H1 (cell line): ENCODE measurements around the gene ZNF532. TPM values are rescaled to one million over a fixed set of nuclear protein-coding genes. Genes with fewer than 3 reads are reported as not detected.

Source experiments
- CTCF ChIA-PET: fragments of 300-600 bp; sonication (Branson Sonifier 250); formaldehyde crosslinking; loops from one replicate; lab custom pipeline; 2021; ENCODE audit not compliant: partially characterized antibody; lab: Charles Lee
- POLR2A ChIA-PET: fragments of 300-600 bp; sonication (Branson Sonifier 250); formaldehyde crosslinking; loops from one replicate; lab custom pipeline; 2021; ENCODE audit warnings: inconsistent platforms; ENCODE audit not compliant: partially characterized antibody; lab: Charles Lee
- DNase-seq, 2 experiments: peaks; one replicate each; pipeline versions ENCODE4 v3.0.0 to v3.0.0-alpha.2; 2010 to 2022; ENCODE audit warnings: low spot score in 2 of 2, low read depth in 1 of 2, mixed read lengths in 1 of 2
- FAIRE-seq: peaks from 2 replicates; lab custom pipeline; 2011; peaks lifted over from hg19 to GRCh38; lab: Jason Lieb, UNC
- H2AFZ ChIP-seq: 2 replicates; pipeline ENCODE4 v1.8.1; 2012; ENCODE audit warnings: low read length, inconsistent platforms
- H2AK5ac ChIP-seq: 2 replicates; pipeline ENCODE4 v1.6.1; 2013; ENCODE audit warnings: low read depth, low read length
- H2BK120ac ChIP-seq: replicated peaks from 2 replicates; pipeline ENCODE3; 2013; ENCODE audit warnings: low read depth, low read length, inconsistent platforms
- H2BK12ac ChIP-seq: 2 replicates; pipeline ENCODE4 v1.6.1; 2013; ENCODE audit warnings: low read depth, low read length
- H2BK15ac ChIP-seq: 2 replicates; pipeline ENCODE4 v1.6.1; 2013; ENCODE audit warnings: low read length
- H2BK20ac ChIP-seq: 2 replicates; pipeline ENCODE4 v1.6.1; 2013; ENCODE audit warnings: low read length
- H2BK5ac ChIP-seq: 2 replicates; pipeline ENCODE4 v1.6.1; 2013; ENCODE audit warnings: low read depth, low read length
- H3K14ac ChIP-seq: 2 replicates; pipeline ENCODE4 v1.6.1; 2013; ENCODE audit warnings: inconsistent platforms; ENCODE audit not compliant: insufficient read length
- H3K18ac ChIP-seq: 2 replicates; pipeline ENCODE4 v1.6.1; 2013; ENCODE audit warnings: low read length; ENCODE audit errors: extremely low read depth
- H3K23ac ChIP-seq: 2 replicates; pipeline ENCODE4 v1.6.1; 2013; ENCODE audit warnings: inconsistent platforms; ENCODE audit not compliant: insufficient read length
- H3K23me2 ChIP-seq: 2 replicates; pipeline ENCODE4 v1.6.1; 2013; ENCODE audit warnings: low read depth, low read length
- H3K27ac ChIP-seq: 2 replicates; pipeline ENCODE4 v1.6.1; 2011; ENCODE audit warnings: low read depth, low read length, inconsistent platforms
- H3K27me3 ChIP-seq, 4 experiments: replicated peaks in 1 of 4; 1 replicate in 1 of 4; 2 replicates in 3 of 4; pipeline versions ENCODE4 v1.6.1 to v1.8.1; 2011 to 2013; ENCODE audit warnings: low read length in 3 of 4, mild to moderate bottlenecking in 3 of 4, inconsistent platforms in 2 of 4, mixed read lengths in 2 of 4, moderate library complexity in 1 of 4; ENCODE audit not compliant: control insufficient read depth in 3 of 4, insufficient read depth in 3 of 4; ENCODE audit errors: extremely low read depth in 1 of 4
- H3K36me3 ChIP-seq, 4 experiments: 2 replicates each; pipeline versions ENCODE4 v1.6.1 to v1.8.1; 2011 to 2013; ENCODE audit warnings: mild to moderate bottlenecking in 4 of 4, low read length in 3 of 4, moderate library complexity in 2 of 4, control low read depth in 1 of 4, inconsistent platforms in 1 of 4; ENCODE audit not compliant: insufficient read depth in 4 of 4, control insufficient read depth in 2 of 4
- H3K4ac ChIP-seq: replicated peaks from 2 replicates; pipeline ENCODE3; 2013; ENCODE audit warnings: low read length, low read depth, mixed read lengths, inconsistent platforms; ENCODE audit not compliant: insufficient read length
- H3K4me1 ChIP-seq, 4 experiments: replicated peaks in 1 of 4; 1 replicate in 1 of 4; 2 replicates in 3 of 4; pipeline versions ENCODE4 v1.6.1 to v1.8.1; 2011 to 2013; ENCODE audit warnings: low read length in 3 of 4, inconsistent platforms in 2 of 4, mixed read lengths in 1 of 4; ENCODE audit not compliant: insufficient read depth in 4 of 4, control insufficient read depth in 3 of 4
- H3K4me2 ChIP-seq, 2 experiments: 2 replicates each; pipeline versions ENCODE4 v1.6.1 to v1.8.1; 2011 to 2013; ENCODE audit warnings: low read depth in 2 of 2, low read length in 2 of 2, control low read depth in 1 of 2, inconsistent platforms in 1 of 2, mild to moderate bottlenecking in 1 of 2; ENCODE audit not compliant: insufficient read depth in 1 of 2
- H3K4me3 ChIP-seq, 4 experiments: fragments of 200-600, 300-600 bp in 1 of 4; sonication (generic), shearing (Covaris generic), sonication (Bioruptor Twin) in 1 of 4; 2 replicates each; pipeline versions ENCODE4 v1.5.1 to v1.8.1; 2011 to 2016; ENCODE audit warnings: low read length in 4 of 4, low read depth in 3 of 4, control low read depth in 2 of 4, inconsistent platforms in 2 of 4, mild to moderate bottlenecking in 2 of 4, mixed read lengths in 1 of 4, moderate library complexity in 1 of 4; ENCODE audit not compliant: insufficient read depth in 2 of 4; ENCODE audit errors: extremely low read depth in 1 of 4
- H3K56ac ChIP-seq: replicated peaks from 2 replicates; pipeline ENCODE3; 2013; ENCODE audit warnings: low read depth, mild to moderate bottlenecking, mixed read lengths, low read length, inconsistent platforms; ENCODE audit not compliant: insufficient read length
- H3K79me1 ChIP-seq: 2 replicates; pipeline ENCODE4 v1.6.1; 2013; ENCODE audit warnings: low read depth, low read length, control low read depth
- H3K79me2 ChIP-seq, 2 experiments: 2 replicates each; pipeline versions ENCODE4 v1.6.1 to v1.8.1; 2012 to 2013; ENCODE audit warnings: low read length in 2 of 2, mild to moderate bottlenecking in 2 of 2, inconsistent platforms in 1 of 2; ENCODE audit not compliant: insufficient read depth in 2 of 2, control insufficient read depth in 1 of 2
- H3K9ac ChIP-seq, 4 experiments: replicated peaks in 1 of 4; 1 replicate in 1 of 4; 2 replicates in 3 of 4; pipeline versions ENCODE4 v1.6.1 to v1.8.1; 2011 to 2013; ENCODE audit warnings: low read depth in 3 of 4, low read length in 3 of 4, control low read depth in 2 of 4, mild to moderate bottlenecking in 2 of 4, moderate library complexity in 2 of 4, inconsistent platforms in 1 of 4; ENCODE audit errors: extremely low read depth in 1 of 4
- H3K9me3 ChIP-seq, 2 experiments: 2 replicates each; pipeline versions ENCODE4 v1.6.1 to v1.8.1; 2012 to 2013; ENCODE audit warnings: mild to moderate bottlenecking in 2 of 2, moderate library complexity in 2 of 2, control low read depth in 1 of 2, inconsistent platforms in 1 of 2, low read depth in 1 of 2, low read length in 1 of 2, mixed read lengths in 1 of 2; ENCODE audit not compliant: insufficient read depth in 2 of 2
- H4K20me1 ChIP-seq, 2 experiments: replicated peaks in 1 of 2; 2 replicates each; pipeline versions ENCODE3 to v1.8.1; 2011 to 2013; ENCODE audit warnings: inconsistent platforms in 2 of 2, low read length in 2 of 2, mild to moderate bottlenecking in 1 of 2; ENCODE audit not compliant: insufficient read depth in 2 of 2, control insufficient read depth in 1 of 2
- H4K5ac ChIP-seq: 2 replicates; pipeline ENCODE4 v1.6.1; 2013; ENCODE audit warnings: low read length, low read depth, mixed read lengths, inconsistent platforms; ENCODE audit not compliant: insufficient read length
- H4K8ac ChIP-seq: 2 replicates; pipeline ENCODE4 v1.8.0; 2013; ENCODE audit warnings: mild to moderate bottlenecking, moderate library complexity, low read length, inconsistent platforms; ENCODE audit not compliant: insufficient read depth; ENCODE audit errors: extremely low read depth
- H4K91ac ChIP-seq: replicated peaks from 2 replicates; pipeline ENCODE3; 2013; ENCODE audit warnings: low read length, mixed read lengths, inconsistent platforms; ENCODE audit not compliant: insufficient read length
- CREB1 ChIP-seq: IDR thresholded peaks from 2 replicates; pipeline ENCODE4 v1.6.1; 2012; ENCODE audit warnings: inconsistent platforms
- JUN ChIP-seq: IDR thresholded peaks from 2 replicates; pipeline ENCODE4 v1.6.1; 2011; ENCODE audit warnings: low read depth, mild to moderate bottlenecking, improper control_type of control experiment, low read length
- WGBS, 2 experiments: shearing (Covaris generic) in 1 of 2; methylation state at CpG; one replicate each; pipeline versions ENCODE4 v1.1.6 to v1.1.7; 2013 to 2015; ENCODE audit warnings: low lambda C conversion rate in 2 of 2, mixed read lengths in 2 of 2, inconsistent platforms in 1 of 2, low coverage in 1 of 2, missing lambda C conversion rate in 1 of 2; ENCODE audit not compliant: insufficient replicate concordance in 2 of 2, insufficient coverage in 1 of 2, insufficient read length in 1 of 2; ENCODE audit errors: extremely low coverage in 1 of 2, missing lambda C conversion rate in 1 of 2; 5-methylcytosine and 5-hydroxymethylcytosine counted together
- polyA plus RNA-seq, 7 experiments: library from polyadenylated mRNA; depleted of rRNA in 3 of 7; stranded (reverse) in 5 of 7; unstranded in 2 of 7; fragments of >200 nt in 5 of 7; fragments of 200-250 nt in 2 of 7; gene quantifications; 1 replicate in 5 of 7; 2 replicates in 1 of 7; 4 replicates in 1 of 7; pipeline versions ENCODE4 v1.2.1 to v1.2.3, GENCODE V29; 2011 to 2013; ENCODE audit warnings: missing spikeins in 2 of 7, mixed read lengths in 2 of 7
- total RNA-seq: library from RNA; stranded (reverse); fragmentation: NEBNext Ultra II Directional; extraction: Animal tissue kit (Norgen Biotek cat#: 25700); gene quantifications from 2 replicates; pipeline ENCODE4 v1.2.1, GENCODE V29; 2021

ZNF532 gene
- total and polyA plus RNA-seq, 2 of the 8 experiments (the other 6 are each of a cell fraction or from before 2014, with no cell fraction given) = 143 to 240 TPM

- Histone ChIP-seq H3K4me2 (no peak overlapping the region), H3K79me1 (no peaks in the 10 kb centered on the region; the same call in 1 of the 2 replicates), H3K9me3 (no peaks in the 10 kb centered on the region), H2AK5ac (no peak overlapping the region), H3K4me3 (no peak overlapping the region), H2BK20ac (no peak overlapping the region), H3K23ac (no peak overlapping the region), H4K5ac (no peak overlapping the region), H4K8ac (no peak overlapping the region), H3K14ac (no peak overlapping the region), H2BK120ac (no peak overlapping the region), H3K4me1 (no peaks in the 10 kb centered on the region), H2AFZ (no peak overlapping the region), H3K27ac (no peak overlapping the region), H4K20me1 (peaks cover 0 to 8% of the 10 kb centered on the region in 2 experiments), H3K9ac (no peak overlapping the region), H2BK5ac (no peak overlapping the region), H3K27me3 (no peaks in the 10 kb centered on the region), H3K56ac (no peak overlapping the region), H3K36me3 (peaks cover 25 to 67% (median 58%) of the 10 kb centered on the region in 4 experiments), H2BK12ac (no peak overlapping the region), H3K79me2 (peaks cover 0 to 28% of the 10 kb centered on the region in 2 experiments; a peak in 2 of 4 replicates), H3K4ac (no peak overlapping the region), H3K23me2 (no peaks in the 10 kb centered on the region), H3K18ac (no peak overlapping the region), H4K91ac (no peak overlapping the region), H2BK15ac (no peak overlapping the region)
- 95% methylated on average over 8 of the region's 8 CpGs; no CpG with 5 or more reads in 1 of the 2 experiments for WGBS, 2 experiments
- CTCF ChIA-PET = interaction anchor here (1.0 to 1.8 kb wide), 2 partner anchors 12 to 71 kb away, joined by 3 to 4 read pairs; no protein-coding TSS in a partner anchor
- POLR2A ChIA-PET = no interaction called here
- DNase-seq (peak in 1 of 2 experiments; percentile 35), FAIRE-seq (no peak)
- TF ChIP-seq CREB1 (no peak), JUN (no peak)
Observed at GRCh38 chr18:58978916-58979315, 114.2 kb downstream of the ZNF532 start.
